ENCODE data around the gene RPL10.

- TF ChIP-seq CTCF (IDR thresholded peaks at IDR 0.05) (peak in 1 of 6 experiments; percentile 25), POLR2A (IDR thresholded peaks at IDR 0.05) (peak; percentile 95 to 96)
Measured at GRCh38 chrX:154371017-154371788, 27.0 kb upstream of the RPL10 start.

Data from thyroid gland (tissue), 4 donors.